Superior temporal gyrus (tissue), 1 donor: ENCODE measurements around the gene IL32.

Experiments
- DNase-seq: peaks from one replicate; pipeline ENCODE4 v3.0.0-alpha.2; 2016; ENCODE audit errors: extremely low spot score

Gene IL32, protein sequence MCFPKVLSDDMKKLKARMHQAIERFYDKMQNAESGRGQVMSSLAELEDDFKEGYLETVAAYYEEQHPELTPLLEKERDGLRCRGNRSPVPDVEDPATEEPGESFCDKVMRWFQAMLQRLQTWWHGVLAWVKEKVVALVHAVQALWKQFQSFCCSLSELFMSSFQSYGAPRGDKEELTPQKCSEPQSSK

DNA sequence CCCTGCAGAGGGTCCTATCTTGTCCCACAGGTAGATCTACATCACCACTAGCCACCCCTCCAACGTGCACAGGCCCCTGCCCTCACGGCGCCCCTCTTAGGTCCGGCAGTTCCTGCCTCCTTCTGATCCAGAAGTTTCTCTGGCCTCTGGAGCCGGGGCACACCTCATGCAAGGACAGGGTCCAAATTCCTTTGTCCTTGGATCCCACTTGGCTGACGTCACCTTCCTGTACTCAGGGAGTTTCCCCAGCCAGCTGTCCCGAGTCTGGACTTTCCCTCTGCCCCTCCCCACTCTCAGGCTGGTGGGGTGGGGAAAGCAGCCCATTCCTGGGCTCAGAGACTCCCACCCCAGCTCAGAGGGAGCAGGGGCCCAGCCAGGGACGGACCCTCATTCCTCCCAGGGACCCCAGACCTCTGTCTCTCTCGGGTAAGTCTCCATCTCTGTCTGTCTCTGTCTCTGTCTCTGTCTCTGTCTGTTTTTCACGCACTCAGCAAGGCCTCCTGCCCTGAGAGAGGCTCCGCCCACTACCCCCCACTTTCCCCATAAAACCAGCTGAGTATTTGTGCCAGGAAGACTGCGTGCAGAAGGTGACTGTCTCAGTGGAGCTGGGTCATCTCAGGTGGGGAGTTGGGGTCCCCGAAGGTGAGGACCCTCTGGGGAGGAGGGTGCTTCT lies at the start of gene IL32:
Gene IL32 (plus strand): TSS at position 572 of the 673 bp plus-strand sequence. CDS start 172 bp downstream, outside the sequence.
- no peak for DNase-seq

DNA sequence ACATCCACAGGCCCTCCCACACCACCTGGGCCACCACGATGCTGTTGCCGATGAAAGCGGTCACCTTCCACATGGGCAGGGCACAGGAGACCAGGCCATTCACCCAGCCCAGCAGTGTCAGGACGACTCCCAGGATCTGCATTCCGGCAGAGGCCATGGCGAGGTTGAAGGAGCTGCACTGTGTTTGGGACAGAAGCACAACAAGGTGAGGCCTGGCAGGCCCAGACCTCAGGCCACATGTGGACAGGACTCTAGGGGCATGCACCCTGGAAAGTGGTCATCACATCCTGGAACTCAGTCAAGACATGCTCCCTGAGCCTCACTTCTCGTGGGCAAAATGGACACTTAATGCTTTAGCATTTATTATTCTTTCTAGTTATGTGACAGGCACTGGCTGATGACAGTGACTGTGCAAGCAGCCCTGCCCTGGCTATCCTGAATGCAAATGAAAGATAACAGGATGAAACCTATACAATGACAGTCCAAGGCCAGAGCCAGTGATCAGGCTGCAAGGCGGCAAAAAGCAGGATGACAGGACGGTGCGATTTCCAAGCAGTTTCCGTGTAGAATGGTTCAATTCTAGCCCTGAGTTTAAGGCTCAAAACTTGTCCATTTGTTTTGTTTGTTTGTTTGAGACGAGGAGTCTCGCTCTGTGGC lies 49.4 kb upstream of the IL32 start:
- no peak for DNase-seq

DNA sequence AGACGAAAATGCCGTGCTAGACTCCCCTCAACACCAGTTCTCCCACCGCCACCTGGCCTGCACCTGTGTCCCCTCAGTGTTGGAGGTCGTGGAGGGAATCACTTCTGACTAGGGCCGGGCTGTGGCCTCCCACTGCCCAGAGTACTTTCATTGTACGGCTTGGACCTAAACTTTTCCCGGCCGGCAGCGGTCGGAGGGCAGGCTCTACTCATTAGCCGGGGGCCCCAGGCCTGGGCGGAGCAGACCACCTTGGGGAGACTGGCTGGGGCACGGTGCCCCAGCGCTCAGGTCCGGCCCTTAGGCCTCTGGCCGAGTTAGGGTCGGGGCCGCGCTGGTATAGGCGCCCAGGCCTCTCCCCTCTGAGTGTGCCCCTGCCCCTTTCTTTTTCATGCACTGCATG lies 48.1 kb upstream of the IL32 start:
- no peak for DNase-seq

DNA sequence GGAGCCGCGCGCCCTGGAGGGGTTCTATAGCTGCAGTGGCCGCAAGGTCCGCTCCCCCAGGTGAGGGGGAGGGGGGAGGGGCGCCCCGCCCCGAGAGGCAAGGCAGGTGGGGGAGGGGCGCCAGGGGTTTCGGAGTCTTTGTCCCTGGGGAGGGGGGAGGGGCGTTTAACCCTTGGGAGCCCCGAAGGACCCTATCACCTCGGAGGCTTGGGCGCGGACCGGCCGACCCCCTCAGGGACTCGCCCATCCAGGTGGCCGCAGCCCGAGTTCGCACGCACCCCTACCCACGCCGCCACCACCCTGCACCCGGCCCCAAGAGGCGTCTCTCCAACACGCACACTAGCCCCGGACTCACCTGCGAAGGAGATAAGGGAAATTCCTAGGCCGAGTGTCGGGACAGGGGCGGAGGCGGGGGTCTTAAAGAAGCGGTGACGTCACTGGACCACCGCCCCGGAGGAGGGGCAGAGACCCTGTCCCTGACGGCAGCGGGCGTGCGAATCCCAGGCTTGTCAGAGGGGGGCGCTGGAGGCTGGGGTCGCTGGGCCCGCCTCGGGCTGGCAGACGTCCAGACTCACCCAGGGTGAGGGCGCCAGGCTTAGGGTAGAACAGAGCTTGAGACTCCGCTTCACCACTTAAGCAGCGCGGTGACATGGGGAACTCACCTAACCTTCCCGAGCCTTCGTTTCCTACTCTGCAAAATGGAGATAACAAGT lies 47.5 kb upstream of the IL32 start, which contains the start of gene CLDN6:
Gene CLDN6 (minus strand): TSS at position 390 of the 713 bp plus-strand sequence. CDS start 2,162 bp downstream, outside the sequence.
- no peak for DNase-seq

DNA sequence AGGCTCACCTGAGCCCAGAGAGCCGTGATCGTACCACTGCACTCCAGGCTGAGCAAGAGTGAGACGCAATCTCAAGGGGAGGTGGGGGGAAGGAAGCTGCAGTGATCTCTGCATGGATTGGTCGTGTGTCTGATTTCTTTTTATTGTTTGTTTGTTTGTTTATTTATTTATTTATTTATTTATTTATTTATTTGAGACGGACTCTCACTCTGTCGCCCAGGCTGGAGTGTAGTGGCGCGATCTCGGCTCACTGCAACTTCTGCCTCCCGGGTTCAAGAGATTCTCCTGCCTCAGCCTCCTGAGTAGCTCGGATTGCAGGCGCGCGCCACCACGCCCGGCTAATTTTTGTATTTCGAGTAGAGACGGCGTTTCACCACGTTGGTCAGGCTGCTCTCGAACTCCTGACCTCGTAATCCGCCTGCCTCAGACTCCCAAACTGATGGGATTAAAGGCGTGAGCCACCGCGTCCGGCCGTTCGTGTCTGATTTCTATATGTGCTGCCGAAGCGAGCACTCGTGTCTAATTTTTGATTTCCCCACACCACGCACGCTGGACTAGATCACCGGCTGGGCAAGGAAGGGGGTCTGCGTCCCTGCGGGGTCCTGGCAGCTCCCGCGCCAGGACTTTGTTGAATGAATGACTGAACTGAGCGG lies 45.7 kb upstream of the IL32 start:
- DNase-seq = no peak

DNA sequence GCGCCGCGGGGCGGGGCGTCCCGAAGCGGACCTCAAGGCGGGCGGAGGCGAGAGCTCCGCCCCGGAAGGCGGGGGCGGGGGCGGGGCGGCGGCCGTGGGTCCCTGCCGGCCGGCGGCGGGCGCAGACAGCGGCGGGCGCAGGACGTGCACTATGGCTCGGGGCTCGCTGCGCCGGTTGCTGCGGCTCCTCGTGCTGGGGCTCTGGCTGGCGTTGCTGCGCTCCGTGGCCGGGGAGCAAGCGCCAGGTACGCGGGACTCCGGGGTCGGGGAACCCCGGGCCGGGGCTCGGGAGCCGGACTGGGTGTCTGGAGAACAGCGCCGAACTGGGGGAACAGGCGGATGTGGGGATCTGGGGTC lies 45.2 kb upstream of the IL32 start, which contains the start of gene TNFRSF12A:
Gene TNFRSF12A (plus strand): TSS at position 122 of the 357 bp plus-strand sequence. CDS start 30 bp downstream, at position 152.
- DNase-seq = peak; percentile 33

DNA sequence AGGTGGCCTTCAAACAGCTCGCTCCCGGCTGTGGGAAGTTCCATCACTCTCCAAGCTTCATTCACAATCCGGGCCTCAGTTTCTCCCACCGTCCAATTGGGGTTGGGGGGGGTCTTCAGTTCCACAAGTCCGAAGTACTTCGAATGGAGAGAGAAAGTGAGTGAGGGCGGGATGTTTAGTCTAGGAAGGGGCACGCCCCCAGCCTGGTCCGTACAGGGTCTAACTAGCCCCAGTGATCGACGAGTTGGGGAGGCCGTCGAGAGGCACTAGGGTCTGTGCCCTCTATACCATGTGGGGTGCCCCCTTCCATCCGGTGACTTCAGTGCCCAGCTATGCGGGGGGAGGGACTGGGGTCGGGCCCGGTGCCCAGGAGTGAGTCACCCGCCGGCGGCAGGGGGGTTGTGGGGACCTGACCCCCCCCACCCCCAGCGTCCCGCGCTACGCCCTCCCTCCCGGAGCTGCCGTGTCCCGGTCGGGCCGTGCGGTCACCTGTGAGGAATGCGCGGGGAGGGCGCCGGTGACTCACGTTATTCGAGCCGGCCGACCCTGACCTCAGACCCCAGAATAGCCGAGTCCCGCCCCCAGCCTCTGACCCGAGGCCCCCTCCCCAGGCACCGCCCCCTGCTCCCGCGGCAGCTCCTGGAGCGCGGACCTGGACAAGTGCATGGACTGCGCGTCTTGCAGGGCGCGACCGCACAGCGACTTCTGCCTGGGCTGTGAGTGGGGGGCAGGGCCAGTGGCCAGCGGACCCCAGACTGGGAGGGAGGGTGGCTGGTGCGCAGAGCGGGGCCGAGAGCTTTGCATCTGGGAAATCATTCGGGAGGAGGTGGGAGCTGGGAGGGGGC lies 44.6 kb upstream of the IL32 start:
- peak; percentile 15 for DNase-seq

DNA sequence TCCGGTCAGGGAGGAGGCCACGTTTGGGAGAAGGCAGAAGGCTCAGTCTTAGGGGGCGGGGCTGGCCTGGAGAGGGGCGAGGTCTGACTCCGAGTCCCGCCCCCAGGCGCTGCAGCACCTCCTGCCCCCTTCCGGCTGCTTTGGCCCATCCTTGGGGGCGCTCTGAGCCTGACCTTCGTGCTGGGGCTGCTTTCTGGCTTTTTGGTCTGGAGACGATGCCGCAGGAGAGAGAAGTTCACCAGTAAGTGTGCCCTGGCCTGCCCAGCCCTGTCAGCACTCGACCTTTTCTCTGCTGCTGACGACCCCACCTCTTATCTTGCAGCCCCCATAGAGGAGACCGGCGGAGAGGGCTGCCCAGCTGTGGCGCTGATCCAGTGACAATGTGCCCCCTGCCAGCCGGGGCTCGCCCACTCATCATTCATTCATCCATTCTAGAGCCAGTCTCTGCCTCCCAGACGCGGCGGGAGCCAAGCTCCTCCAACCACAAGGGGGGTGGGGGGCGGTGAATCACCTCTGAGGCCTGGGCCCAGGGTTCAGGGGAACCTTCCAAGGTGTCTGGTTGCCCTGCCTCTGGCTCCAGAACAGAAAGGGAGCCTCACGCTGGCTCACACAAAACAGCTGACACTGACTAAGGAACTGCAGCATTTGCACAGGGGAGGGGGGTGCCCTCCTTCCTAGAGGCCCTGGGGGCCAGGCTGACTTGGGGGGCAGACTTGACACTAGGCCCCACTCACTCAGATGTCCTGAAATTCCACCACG lies 43.8 kb upstream of the IL32 start:
- DNase-seq = no peak

DNA sequence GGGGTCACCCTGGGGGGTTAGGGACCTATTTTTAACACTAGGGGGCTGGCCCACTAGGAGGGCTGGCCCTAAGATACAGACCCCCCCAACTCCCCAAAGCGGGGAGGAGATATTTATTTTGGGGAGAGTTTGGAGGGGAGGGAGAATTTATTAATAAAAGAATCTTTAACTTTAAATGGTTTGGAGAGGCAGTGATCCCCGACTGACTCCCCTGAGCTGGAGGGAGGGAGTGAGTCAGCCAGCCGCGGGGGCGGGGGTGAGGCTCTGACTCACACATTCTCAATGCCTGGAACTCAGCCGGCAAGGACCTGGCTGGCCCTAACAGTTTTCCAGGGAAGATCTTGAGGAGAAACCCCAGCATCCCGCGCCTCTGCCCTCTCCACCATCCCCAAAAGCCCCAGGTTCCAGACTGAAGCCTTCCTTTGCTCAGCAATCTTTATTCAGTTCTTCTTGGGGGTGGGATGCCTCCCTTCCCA lies 43.2 kb upstream of the IL32 start:
- DNase-seq = peak; percentile 46

DNA sequence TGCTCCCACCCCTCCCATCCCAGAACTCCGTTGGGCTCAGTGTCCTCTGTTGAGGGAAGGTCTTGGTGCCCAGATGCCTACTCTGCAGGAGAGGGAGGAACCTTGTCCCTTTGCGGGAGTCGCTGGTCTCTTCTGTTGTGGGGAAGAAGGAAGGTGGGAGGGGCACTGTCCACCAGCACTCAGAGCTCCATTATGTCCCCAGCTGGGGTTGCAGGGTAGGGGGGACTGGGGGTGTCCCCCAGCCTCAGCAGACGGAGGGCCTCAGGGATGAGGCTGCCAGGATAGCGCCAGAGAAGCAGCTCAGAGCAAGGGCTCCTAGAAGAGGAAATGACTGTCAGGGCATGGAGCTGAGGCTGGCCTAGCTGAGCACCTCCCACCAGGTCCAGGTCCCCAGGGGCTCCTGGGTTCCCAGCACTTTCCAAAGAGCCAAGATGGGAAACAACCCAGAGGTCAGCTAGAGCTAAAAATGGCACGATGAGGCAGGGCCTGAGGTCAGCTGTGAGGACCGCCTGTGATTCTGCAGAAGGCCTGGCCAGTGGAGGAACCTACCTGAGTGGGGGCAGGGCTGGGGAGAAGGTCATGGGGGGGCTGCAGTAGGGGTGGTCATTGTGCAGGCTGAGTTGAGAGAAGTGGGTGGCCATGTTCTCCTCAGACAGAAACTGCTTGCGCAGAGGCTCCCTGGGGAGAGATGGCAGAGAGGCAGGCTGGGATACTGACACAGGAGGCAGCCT lies 42.6 kb upstream of the IL32 start:
- DNase-seq = no peak

DNA sequence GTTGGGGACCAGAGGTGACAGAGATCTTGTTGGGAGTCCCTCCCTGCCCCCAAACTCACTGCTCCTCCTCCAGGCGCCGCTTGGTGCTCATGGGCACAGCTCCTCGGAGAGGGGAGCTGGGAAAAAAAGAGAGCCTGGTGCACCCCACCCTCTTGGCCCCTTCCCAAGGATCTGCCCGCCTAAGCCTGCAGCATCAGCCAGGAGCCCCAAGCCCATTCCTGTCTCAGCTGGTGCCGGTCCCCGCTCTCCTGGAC lies 42.1 kb upstream of the IL32 start:
- DNase-seq = peak; percentile 24

DNA sequence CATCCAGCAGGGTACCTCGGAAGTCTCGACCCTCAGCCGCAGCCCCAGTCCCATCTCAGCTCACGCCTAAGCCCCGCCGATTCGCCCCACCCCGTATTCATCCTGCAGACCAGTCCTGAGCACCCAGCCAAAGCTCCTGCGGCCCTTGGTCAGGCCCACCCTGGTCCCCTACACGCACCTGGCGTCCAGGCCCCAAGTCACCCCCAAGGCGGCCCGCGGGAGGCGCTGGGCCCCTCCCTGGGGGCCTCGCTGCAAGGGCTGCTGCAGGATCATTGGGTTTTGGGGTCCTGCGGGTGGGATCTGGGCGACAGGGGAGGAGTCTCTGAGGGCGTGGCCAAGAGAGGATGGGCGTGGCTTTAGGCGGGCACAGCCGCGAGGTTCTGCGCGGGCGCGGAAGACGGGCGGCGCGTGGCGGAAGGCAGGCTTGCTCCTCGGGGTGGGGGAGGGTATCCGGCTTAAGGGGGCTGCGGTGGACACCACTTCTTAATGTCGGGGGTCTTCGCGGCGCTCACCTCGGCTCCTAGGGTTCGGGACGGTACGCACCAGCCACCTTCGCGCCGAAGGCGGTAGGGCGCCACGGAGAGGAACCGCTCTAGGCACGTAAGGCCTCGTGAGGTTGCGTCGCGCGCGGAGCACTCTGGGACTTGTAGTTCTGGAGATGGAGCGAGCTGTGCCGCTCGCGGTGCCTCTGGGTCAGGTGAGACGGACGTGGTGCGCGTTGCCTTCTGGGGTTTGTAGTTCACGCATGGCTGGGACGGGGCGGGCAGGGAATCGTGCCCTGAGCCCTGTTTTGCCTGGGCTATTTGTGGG lies 41.6 kb upstream of the IL32 start, which contains the start of the genes HCFC1R1 and THOC6:
Gene HCFC1R1 (minus strand): TSS at position 274 of the 810 bp plus-strand sequence. CDS start 1 bp downstream, at position 273.
Gene THOC6 (plus strand): TSS at position 367 of the 810 bp plus-strand sequence. CDS start 292 bp downstream, at position 659.
- DNase-seq = peak; percentile 99

DNA sequence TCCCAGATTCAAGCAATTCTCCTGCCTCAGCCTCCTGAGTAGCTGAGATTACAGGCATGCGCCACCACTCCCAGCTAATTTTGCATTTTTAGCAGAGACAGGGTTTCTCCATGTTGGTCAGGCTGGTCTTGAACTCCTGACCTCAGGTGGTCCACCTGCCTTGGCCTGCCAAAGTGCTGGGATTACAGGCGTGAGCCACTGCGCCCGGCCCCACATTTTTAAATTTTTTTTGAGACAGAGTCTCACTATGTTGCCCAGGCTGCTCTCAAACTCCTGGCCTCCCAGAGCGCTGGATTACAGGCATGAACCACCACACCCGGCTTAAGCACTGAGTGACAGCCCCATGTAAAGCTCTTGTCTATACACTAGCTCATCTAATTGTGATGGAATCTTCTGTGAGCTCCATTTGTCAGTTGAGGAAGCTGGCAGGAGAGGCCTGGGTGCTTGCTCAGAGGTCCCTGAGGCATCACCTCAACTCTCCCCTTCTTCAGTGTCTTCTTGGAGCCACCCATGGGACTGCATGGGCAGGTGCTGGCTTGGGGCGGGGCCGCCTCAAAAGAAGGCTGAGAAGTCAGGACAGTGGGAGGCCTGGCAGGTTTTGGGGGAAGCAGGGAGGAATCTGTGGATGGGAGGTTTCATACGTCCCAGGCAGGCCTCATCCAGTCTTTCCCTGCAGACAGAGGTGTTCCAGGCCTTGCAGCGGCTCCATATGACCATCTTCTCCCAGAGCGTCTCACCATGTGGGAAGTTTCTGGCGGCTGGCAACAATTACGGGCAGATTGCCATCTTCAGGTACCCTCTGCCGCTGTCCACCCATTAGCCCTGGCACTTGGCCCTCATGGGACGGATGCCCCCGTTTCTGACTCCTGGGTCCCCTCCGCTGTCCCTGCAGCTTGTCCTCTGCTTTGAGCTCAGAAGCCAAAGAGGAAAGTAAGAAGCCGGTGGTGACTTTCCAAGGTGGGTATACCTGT lies 40.1 kb upstream of the IL32 start:
- DNase-seq = no peak

DNA sequence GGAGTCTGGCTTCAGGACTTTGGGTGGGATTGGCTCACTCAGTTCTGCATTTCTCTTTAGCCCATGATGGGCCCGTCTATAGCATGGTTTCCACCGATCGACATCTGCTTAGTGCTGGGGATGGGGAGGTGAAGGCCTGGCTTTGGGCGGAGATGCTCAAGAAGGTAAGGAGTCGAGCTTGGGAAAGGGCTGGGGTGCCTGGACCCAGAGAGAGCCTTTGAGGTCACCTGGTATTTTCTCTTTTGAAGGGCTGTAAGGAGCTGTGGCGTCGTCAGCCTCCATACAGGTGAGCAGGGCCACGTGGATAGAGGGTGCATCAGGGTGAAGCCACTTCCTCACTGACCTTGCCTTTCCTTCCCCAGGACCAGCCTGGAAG lies 39.4 kb upstream of the IL32 start:
- DNase-seq = no peak

DNA sequence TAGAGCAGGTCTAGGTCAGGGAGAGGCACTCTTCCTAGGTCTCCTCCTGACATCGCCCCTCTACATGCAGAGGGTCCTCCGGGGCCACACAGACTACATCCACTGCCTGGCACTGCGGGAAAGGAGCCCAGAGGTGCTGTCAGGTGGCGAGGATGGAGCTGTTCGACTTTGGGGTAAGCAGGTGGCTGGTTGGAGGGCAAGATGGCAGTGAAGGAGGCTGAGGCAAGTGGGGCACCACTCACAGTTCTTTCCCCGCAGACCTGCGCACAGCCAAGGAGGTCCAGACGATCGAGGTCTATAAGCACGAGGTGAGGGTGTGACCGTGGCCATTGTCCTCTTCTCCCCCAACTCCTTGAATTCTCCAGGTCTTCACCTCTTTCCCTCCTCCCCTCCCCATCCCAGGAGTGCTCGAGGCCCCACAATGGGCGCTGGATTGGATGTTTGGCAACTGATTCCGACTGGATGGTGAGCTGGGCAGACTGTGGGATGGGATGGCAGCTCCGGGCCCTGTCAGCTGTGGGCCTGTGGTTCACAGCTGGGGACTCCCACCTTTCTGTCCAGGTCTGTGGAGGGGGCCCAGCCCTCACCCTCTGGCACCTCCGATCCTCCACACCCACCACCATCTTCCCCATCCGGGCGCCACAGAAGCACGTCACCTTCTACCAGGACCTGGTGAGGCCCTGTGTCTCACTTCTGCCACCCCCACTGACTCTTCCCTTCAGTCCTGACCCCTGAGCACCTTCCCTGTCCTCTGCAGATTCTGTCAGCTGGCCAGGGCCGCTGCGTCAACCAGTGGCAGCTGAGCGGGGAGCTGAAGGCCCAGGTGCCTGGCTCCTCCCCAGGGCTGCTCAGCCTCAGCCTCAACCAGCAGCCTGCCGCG lies 38.6 kb upstream of the IL32 start:
- no peak for DNase-seq

DNA sequence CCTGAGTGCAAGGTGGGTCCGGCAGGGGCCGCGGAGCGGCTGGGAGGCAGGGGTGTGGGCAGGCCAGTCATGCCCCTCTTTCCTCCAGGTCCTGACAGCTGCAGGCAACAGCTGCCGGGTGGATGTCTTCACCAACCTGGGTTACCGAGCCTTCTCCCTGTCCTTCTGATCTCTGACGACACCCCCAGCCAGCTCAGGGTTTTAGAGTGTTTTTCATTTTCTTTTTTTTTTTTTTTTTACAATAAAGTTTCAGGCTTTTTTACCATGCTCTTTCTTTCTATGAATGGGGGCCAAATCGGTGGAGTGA lies 38.0 kb upstream of the IL32 start:
- DNase-seq = no peak
